Large intestine (tissue), 3 donors: ENCODE data around the gene CFAP74. TPM values are rescaled to one million over a fixed set of nuclear protein-coding genes. Genes with fewer than 3 reads are reported as not detected.

ENCODE experiments used
- DNase-seq, 2 donors: peaks; one replicate each; pipeline versions ENCODE4 v3.0.0 to v3.0.0-alpha.2; 2013
- H3K27ac ChIP-seq: one replicate; pipeline ENCODE4 v1.5.1; 2013; ENCODE audit warnings: low read length
- H3K27me3 ChIP-seq: 2 replicates; pipeline ENCODE4 v1.6.1; 2013; ENCODE audit warnings: low read length; ENCODE audit not compliant: control insufficient read depth, insufficient read depth
- H3K36me3 ChIP-seq: 2 replicates; pipeline ENCODE4 v1.6.1; 2013; ENCODE audit warnings: low read length; ENCODE audit not compliant: control insufficient read depth, insufficient read depth
- H3K4me1 ChIP-seq: one replicate; pipeline ENCODE4 v1.6.1; 2013; ENCODE audit warnings: low read length; ENCODE audit not compliant: control insufficient read depth, insufficient read depth
- H3K4me3 ChIP-seq: one replicate; pipeline ENCODE4 v1.5.1; 2013; ENCODE audit warnings: low read length
- H3K9me3 ChIP-seq: one replicate; pipeline ENCODE4 v1.6.1; 2013; ENCODE audit warnings: mild to moderate bottlenecking, low read depth, low read length, moderate library complexity; ENCODE audit not compliant: control insufficient read depth
- WGBS: methylation state at CpG from one replicate; pipeline ENCODE4 v1.1.5; 2013; ENCODE audit warnings: low lambda C conversion rate; ENCODE audit not compliant: insufficient coverage; 5-methylcytosine and 5-hydroxymethylcytosine counted together
- polyA plus RNA-seq: library from polyadenylated mRNA; unstranded; fragments of 120-200 nt; gene quantifications from one replicate; pipeline ENCODE4 v1.2.1, GENCODE V29; 2013

Gene CFAP74
- polyA plus RNA-seq, 1 donor = 1.4 TPM

- H3K9me3 ChIP-seq = no peaks in the 10 kb centered on the region
- DNase-seq = no peak
- no peak overlapping the region for H3K27ac ChIP-seq
- H3K27me3 ChIP-seq = peaks cover 7% of the 10 kb centered on the region
- H3K4me1 ChIP-seq = peaks cover 2% of the 10 kb centered on the region
- H3K36me3 ChIP-seq = no peaks in the 10 kb centered on the region
- no peak overlapping the region for H3K4me3 ChIP-seq
- WGBS = no CpG with 5 or more reads among the region's 46 CpGs
Measured at GRCh38 chr1:2027961-2028583, 24.5 kb upstream of the CFAP74 start.

- peaks cover 5% of the 10 kb centered on the region for H3K4me1 ChIP-seq
- no peaks in the 10 kb centered on the region for H3K36me3 ChIP-seq
- H3K27me3 ChIP-seq = peaks cover 16% of the 10 kb centered on the region
- H3K4me3 ChIP-seq = no peak overlapping the region
- peak in 1 of 2 donors; percentile 31 for DNase-seq
- H3K27ac ChIP-seq = no peak overlapping the region
- WGBS = no CpG with 5 or more reads among the region's 39 CpGs
- peaks cover 4% of the 10 kb centered on the region for H3K9me3 ChIP-seq
Measured at GRCh38 chr1:2025491-2025981, 21.9 kb upstream of the CFAP74 start.

- no peak overlapping the region for H3K27ac ChIP-seq
- H3K27me3 ChIP-seq = peaks cover 22% of the 10 kb centered on the region
Measured at GRCh38 chr1:2024887-2025286, 21.3 kb upstream of the CFAP74 start.

GRCh38 chr1:2024451-2024850, 20.9 kb upstream of the CFAP74 start:
- WGBS = no CpG with 5 or more reads among the region's 10 CpGs
- Histone ChIP-seq H3K27me3 (peaks cover 25% of the 10 kb centered on the region), H3K27ac (no peak overlapping the region), H3K36me3 (no peaks in the 10 kb centered on the region), H3K4me1 (peaks cover 10% of the 10 kb centered on the region), H3K4me3 (no peak overlapping the region), H3K9me3 (peaks cover 9% of the 10 kb centered on the region)
- DNase-seq = no peak

More at GRCh38 chr1:2024887-2025286, 21.3 kb upstream of the CFAP74 start:
- Histone ChIP-seq H3K36me3 (no peaks in the 10 kb centered on the region), H3K9me3 (peaks cover 7% of the 10 kb centered on the region), H3K4me3 (no peak overlapping the region), H3K4me1 (peaks cover 7% of the 10 kb centered on the region)
- no CpG with 5 or more reads among the region's 18 CpGs for WGBS
- DNase-seq = no peak

GRCh38 chr1:2023187-2023586, 19.6 kb upstream of the CFAP74 start:
- peaks cover 10% of the 10 kb centered on the region for H3K4me1 ChIP-seq
- no CpG with 5 or more reads among the region's 9 CpGs for WGBS
- H3K27ac ChIP-seq = no peak overlapping the region
- peaks cover 33% of the 10 kb centered on the region for H3K27me3 ChIP-seq
- no peaks in the 10 kb centered on the region for H3K36me3 ChIP-seq
- H3K9me3 ChIP-seq = peaks cover 12% of the 10 kb centered on the region
- DNase-seq = no peak
- H3K4me3 ChIP-seq = no peak overlapping the region

GRCh38 chr1:2022063-2022770, 18.6 kb upstream of the CFAP74 start:
- Histone ChIP-seq H3K4me3 (no peak overlapping the region), H3K36me3 (no peaks in the 10 kb centered on the region), H3K27me3 (peaks cover 43% of the 10 kb centered on the region), H3K9me3 (peaks cover 12% of the 10 kb centered on the region), H3K27ac (no peak overlapping the region), H3K4me1 (peaks cover 10% of the 10 kb centered on the region)
- DNase-seq = no peak
- WGBS = no CpG with 5 or more reads among the region's 21 CpGs

- H3K27me3 ChIP-seq = peaks cover 48% of the 10 kb centered on the region
- peaks cover 10% of the 10 kb centered on the region for H3K4me1 ChIP-seq
- no peak for DNase-seq
- no peaks in the 10 kb centered on the region for H3K36me3 ChIP-seq
- H3K27ac ChIP-seq = no peak overlapping the region
- WGBS = no CpG with 5 or more reads among the region's 25 CpGs
- H3K4me3 ChIP-seq = no peak overlapping the region
- H3K9me3 ChIP-seq = peaks cover 12% of the 10 kb centered on the region
Measured at GRCh38 chr1:2021550-2021949, 18.0 kb upstream of the CFAP74 start.

- no peak for DNase-seq
- Histone ChIP-seq H3K4me1 (peaks cover 10% of the 10 kb centered on the region), H3K27ac (no peak overlapping the region), H3K36me3 (no peaks in the 10 kb centered on the region), H3K9me3 (peaks cover 12% of the 10 kb centered on the region), H3K27me3 (peaks cover 58% of the 10 kb centered on the region), H3K4me3 (no peak overlapping the region)
- no CpG with 5 or more reads among the region's 11 CpGs for WGBS
Measured at GRCh38 chr1:2020310-2020655, 16.7 kb upstream of the CFAP74 start.

GRCh38 chr1:2019571-2020309, 16.2 kb upstream of the CFAP74 start:
- Histone ChIP-seq H3K4me1 (peaks cover 10% of the 10 kb centered on the region), H3K27me3 (peaks cover 63% of the 10 kb centered on the region), H3K36me3 (no peaks in the 10 kb centered on the region), H3K4me3 (no peak overlapping the region), H3K27ac (no peak overlapping the region), H3K9me3 (peaks cover 12% of the 10 kb centered on the region)
- WGBS = no CpG with 5 or more reads among the region's 61 CpGs
- no peak for DNase-seq

- DNase-seq = no peak
- no peak within 1 kb of the TSS for H3K4me3 ChIP-seq
Measured at GRCh38 chr1:2019172-2019543, 15.6 kb upstream of the CFAP74 start, which contains the start of gene GABRD. Gene GABRD, plus strand, starts transcription at chr1:2019345. Its CDS starts 79 bp downstream, at chr1:2019424.

More at GRCh38 chr1:2019172-2019543, 15.6 kb upstream of the CFAP74 start, which contains the start of gene GABRD:
- Histone ChIP-seq H3K9me3 (peaks cover 12% of the 10 kb centered on the region), H3K4me1 (peaks cover 10% of the 10 kb centered on the region), H3K36me3 (no peaks in the 10 kb centered on the region), H3K27ac (no peak within 1 kb of the TSS), H3K27me3 (peaks cover 69% of the 10 kb centered on the region)
- no CpG with 5 or more reads among the region's 60 CpGs for WGBS
